ENCODE data around the gene LRRC4B. TPM values are rescaled to one million over a fixed set of nuclear protein-coding genes. Genes with fewer than 3 reads are reported as not detected.

LRRC4B gene
- total and polyA plus RNA-seq, 2 experiments from 2014 or later = 2.1 to 6.0 TPM

GRCh38 chr19:50537306-50537685, 30.9 kb downstream of the LRRC4B start:
- no peak for DNase-seq (ENCODE audit: low spot score)
- no peaks in the 10 kb centered on the region for H3K27me3 ChIP-seq
- 77% methylated on average over 18 of the region's 18 CpGs for WGBS (ENCODE audit: low lambda C conversion rate, missing lambda C conversion rate)
- H3K4me1 ChIP-seq (ENCODE audit: insufficient read depth) = no peaks in the 10 kb centered on the region
- H3K36me3 ChIP-seq (replicated peaks; ENCODE audit: insufficient read depth, low read depth) = no peaks in the 10 kb centered on the region
- H3K79me2 ChIP-seq = no peaks in the 10 kb centered on the region
- H3K9me2 ChIP-seq (replicated peaks; ENCODE audit: insufficient read depth) = no peaks in the 10 kb centered on the region
- no peak overlapping the region for H3K4me2 ChIP-seq
- no peak overlapping the region for H3K27ac ChIP-seq
- no peak overlapping the region for H2AFZ ChIP-seq
- no peak overlapping the region for H3K4me3 ChIP-seq
- peaks cover 4% of the 10 kb centered on the region for H3K9me3 ChIP-seq (ENCODE audit: low read depth)
- no peaks in the 10 kb centered on the region for H4K20me1 ChIP-seq (ENCODE audit: insufficient read depth, poor library complexity, severe bottlenecking)
- TF ChIP-seq CTCF (IDR thresholded peaks at IDR 0.05; ENCODE audit: poor library complexity) = no peak
- no peak for TF ChIP-seq EZH2phosphoT487 (IDR thresholded peaks at IDR 0.05; ENCODE audit: low read depth, severe bottlenecking, unreplicated experiment)
- TF ChIP-seq EZH2 (IDR thresholded peaks at IDR 0.05; ENCODE audit: borderline replicate concordance) = no peak

GRCh38 chr19:50536662-50537305, 31.5 kb downstream of the LRRC4B start:
- Histone ChIP-seq H3K27ac (no peak overlapping the region), H4K20me1 (ENCODE audit: insufficient read depth, poor library complexity, severe bottlenecking) (no peaks in the 10 kb centered on the region), H3K79me2 (no peaks in the 10 kb centered on the region), H2AFZ (no peak overlapping the region), H3K36me3 (replicated peaks; ENCODE audit: insufficient read depth, low read depth) (no peaks in the 10 kb centered on the region), H3K27me3 (no peaks in the 10 kb centered on the region), H3K4me3 (no peak overlapping the region), H3K4me2 (no peak overlapping the region), H3K9me2 (replicated peaks; ENCODE audit: insufficient read depth) (no peaks in the 10 kb centered on the region), H3K4me1 (ENCODE audit: insufficient read depth) (no peaks in the 10 kb centered on the region), H3K9me3 (ENCODE audit: low read depth) (peaks cover 4% of the 10 kb centered on the region)
- TF ChIP-seq EZH2 (IDR thresholded peaks at IDR 0.05; ENCODE audit: borderline replicate concordance) = no peak
- no peak for TF ChIP-seq CTCF (IDR thresholded peaks at IDR 0.05; ENCODE audit: poor library complexity)
- no peak for TF ChIP-seq EZH2phosphoT487 (IDR thresholded peaks at IDR 0.05; ENCODE audit: low read depth, severe bottlenecking, unreplicated experiment)
- DNase-seq (ENCODE audit: low spot score) = no peak
- 94% methylated on average over 16 of the region's 16 CpGs for WGBS (ENCODE audit: low lambda C conversion rate, missing lambda C conversion rate)

- Histone ChIP-seq H3K27ac (no peak overlapping the region), H3K9me2 (replicated peaks; ENCODE audit: insufficient read depth) (no peaks in the 10 kb centered on the region), H3K4me3 (no peak overlapping the region), H3K27me3 (no peaks in the 10 kb centered on the region), H3K4me1 (ENCODE audit: insufficient read depth) (no peaks in the 10 kb centered on the region), H3K4me2 (no peak overlapping the region), H4K20me1 (ENCODE audit: insufficient read depth, poor library complexity, severe bottlenecking) (no peaks in the 10 kb centered on the region), H3K79me2 (no peaks in the 10 kb centered on the region), H3K9me3 (ENCODE audit: low read depth) (peaks cover 4% of the 10 kb centered on the region), H3K36me3 (replicated peaks; ENCODE audit: insufficient read depth, low read depth) (no peaks in the 10 kb centered on the region), H2AFZ (no peak overlapping the region)
- no peak for DNase-seq (ENCODE audit: low spot score)
- TF ChIP-seq EZH2phosphoT487 (IDR thresholded peaks at IDR 0.05; ENCODE audit: low read depth, severe bottlenecking, unreplicated experiment) (no peak), CTCF (IDR thresholded peaks at IDR 0.05; ENCODE audit: poor library complexity) (no peak), EZH2 (IDR thresholded peaks at IDR 0.05; ENCODE audit: borderline replicate concordance) (no peak)
- WGBS (ENCODE audit: low lambda C conversion rate, missing lambda C conversion rate) = 72% methylated on average over 9 of the region's 11 CpGs
Observed at GRCh38 chr19:50535672-50536187, 32.5 kb downstream of the LRRC4B start.

Measured in hepatocyte (in vitro differentiated cells).